ENCODE data around the gene CDH23. TPM values are rescaled to one million over a fixed set of nuclear protein-coding genes. Genes with fewer than 3 reads are reported as not detected.

CDH23 gene
- total RNA-seq, 1 donor from 2014 or later, result 10.3 TPM

DNA sequence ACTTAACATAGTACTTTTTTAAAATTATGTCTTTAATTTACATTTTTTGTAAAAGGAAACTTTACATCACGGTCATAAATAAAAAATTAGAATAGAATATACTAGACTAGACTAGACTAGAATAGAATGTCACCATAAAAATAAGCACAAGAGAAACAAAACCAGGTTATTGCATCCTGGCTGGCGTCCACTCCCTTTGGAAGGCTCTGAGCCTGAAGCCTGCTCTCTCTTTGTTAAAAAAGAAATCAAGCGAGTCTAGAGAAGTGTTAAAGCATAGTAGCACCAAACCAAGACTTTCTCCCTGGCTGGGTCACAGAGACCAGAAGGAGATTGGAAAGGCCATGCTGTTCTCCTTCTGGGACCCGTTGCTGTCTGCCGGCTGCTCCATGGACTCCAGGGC is 218.2 kb downstream of the CDH23 start:
- no peak for DNase-seq (ENCODE audit: extremely low spot score in 2 of 2)
- Histone ChIP-seq H3K4me3 (no peak overlapping the region), H3K27ac (peak overlapping the region; percentile 30), H3K36me3 (no peaks in the 10 kb centered on the region), H3K9me3 (no peaks in the 10 kb centered on the region), H3K4me1 (no peaks in the 10 kb centered on the region), H3K27me3 (no peaks in the 10 kb centered on the region)
- TF ChIP-seq POLR2A (IDR thresholded peaks at IDR 0.05) (no peak), POLR2AphosphoS5 (IDR thresholded peaks at IDR 0.05; ENCODE audit: insufficient read depth in 1 of 2, low read depth in 1 of 2) (no peak)
- TF ChIP-seq, protein P1, sequence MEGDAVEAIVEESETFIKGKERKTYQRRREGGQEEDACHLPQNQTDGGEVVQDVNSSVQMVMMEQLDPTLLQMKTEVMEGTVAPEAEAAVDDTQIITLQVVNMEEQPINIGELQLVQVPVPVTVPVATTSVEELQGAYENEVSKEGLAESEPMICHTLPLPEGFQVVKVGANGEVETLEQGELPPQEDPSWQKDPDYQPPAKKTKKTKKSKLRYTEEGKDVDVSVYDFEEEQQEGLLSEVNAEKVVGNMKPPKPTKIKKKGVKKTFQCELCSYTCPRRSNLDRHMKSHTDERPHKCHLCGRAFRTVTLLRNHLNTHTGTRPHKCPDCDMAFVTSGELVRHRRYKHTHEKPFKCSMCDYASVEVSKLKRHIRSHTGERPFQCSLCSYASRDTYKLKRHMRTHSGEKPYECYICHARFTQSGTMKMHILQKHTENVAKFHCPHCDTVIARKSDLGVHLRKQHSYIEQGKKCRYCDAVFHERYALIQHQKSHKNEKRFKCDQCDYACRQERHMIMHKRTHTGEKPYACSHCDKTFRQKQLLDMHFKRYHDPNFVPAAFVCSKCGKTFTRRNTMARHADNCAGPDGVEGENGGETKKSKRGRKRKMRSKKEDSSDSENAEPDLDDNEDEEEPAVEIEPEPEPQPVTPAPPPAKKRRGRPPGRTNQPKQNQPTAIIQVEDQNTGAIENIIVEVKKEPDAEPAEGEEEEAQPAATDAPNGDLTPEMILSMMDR (IDR thresholded peaks at IDR 0.05), result no peak
- intact Hi-C loops (cut with DNase I), result no loop called here

DNA sequence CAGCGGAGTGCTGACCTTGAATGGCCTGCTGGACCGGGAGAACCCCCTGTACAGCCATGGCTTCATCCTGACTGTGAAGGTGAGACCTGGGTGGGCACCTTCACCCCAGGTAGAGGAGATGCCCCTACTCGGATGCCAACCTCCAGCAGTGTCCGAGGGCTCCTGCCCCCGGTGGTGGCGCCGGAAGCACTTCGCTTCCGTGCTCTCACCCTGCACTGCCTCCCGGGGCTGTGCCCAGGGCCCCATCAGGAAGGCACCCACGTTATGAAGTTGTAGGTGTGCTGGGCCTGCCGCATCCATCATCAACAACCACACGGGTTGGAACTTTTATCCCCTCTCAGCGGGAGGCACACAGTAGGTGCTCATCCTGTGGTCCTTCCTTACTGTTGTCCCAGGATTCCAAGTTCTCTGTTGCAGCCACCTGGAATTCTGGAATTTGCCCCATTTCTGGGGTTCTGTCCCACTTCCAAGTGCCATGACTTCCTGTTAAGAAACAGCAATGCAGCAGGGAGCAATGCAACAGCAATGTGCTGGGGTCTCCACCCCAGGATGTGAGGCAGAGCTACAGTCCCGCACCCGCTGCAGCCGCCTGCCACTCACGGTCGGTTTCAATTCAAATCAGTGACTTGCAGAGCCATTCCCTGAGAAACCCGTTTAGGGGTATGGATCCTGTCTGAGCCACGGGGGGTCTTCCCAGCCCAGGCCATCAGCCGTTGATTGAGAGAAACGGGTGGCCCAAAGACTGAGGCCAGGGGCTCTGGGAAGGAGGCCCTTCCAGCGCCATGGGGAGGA is 219.0 kb downstream of the CDH23 start:
- no peaks in the 10 kb centered on the region for H3K27me3 ChIP-seq
- no peak overlapping the region for H3K27ac ChIP-seq
- no peak overlapping the region for H3K4me3 ChIP-seq
- H3K9me3 ChIP-seq, result no peaks in the 10 kb centered on the region
- intact Hi-C loops (cut with DNase I), result no loop called here
- no peak for DNase-seq (ENCODE audit: extremely low spot score in 2 of 2)
- no peak for TF ChIP-seq POLR2A (IDR thresholded peaks at IDR 0.05)
- TF ChIP-seq, protein P1 (IDR thresholded peaks at IDR 0.05), result no peak
- no peak for TF ChIP-seq POLR2AphosphoS5 (IDR thresholded peaks at IDR 0.05; ENCODE audit: insufficient read depth in 1 of 2, low read depth in 1 of 2)
- no peaks in the 10 kb centered on the region for H3K36me3 ChIP-seq
- peaks cover 4% of the 10 kb centered on the region for H3K4me1 ChIP-seq

DNA sequence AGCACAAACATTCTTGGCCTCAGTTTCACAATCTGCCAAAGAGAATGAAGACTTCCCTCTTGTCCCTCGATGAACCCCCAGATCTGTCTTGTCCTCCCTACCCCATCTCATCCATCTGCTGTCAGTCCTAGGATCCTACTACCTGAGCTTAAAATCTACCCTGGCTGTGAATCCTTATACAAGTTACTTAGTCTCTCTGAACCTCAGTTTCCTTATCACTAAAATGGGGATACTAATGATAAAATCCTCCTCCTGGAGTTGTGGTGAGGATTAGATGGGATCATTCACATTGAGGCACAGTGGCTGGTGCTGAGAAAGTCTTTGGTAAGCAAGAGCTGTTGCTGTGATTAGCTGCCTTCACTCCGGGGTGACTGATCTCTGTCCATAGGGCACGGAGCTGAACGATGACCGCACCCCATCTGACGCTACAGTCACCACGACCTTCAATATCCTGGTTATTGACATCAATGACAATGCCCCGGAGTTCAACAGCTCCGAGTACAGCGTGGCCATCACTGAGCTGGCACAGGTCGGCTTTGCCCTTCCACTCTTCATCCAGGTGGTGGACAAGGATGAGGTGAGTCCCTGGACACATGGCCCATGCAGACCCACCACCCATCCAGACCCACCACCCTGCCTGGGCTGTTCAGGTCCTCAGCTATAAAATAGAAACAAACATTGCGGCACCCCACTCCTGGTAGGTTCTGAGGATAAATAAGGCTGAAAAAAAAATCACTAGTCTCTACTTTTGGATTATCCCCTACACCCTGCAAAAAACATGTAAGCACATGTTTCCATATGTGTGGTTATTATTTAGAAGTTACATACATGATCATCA is 220.3 kb downstream of the CDH23 start:
- H3K27ac ChIP-seq, result no peak overlapping the region
- H3K9me3 ChIP-seq, result no peaks in the 10 kb centered on the region
- no peaks in the 10 kb centered on the region for H3K36me3 ChIP-seq
- H3K27me3 ChIP-seq, result no peaks in the 10 kb centered on the region
- no peak overlapping the region for H3K4me3 ChIP-seq
- H3K4me1 ChIP-seq, result peaks cover 16% of the 10 kb centered on the region
- intact Hi-C loops (cut with DNase I), result no loop called here
- DNase-seq (ENCODE audit: extremely low spot score in 2 of 2), result no peak
- TF ChIP-seq POLR2A (IDR thresholded peaks at IDR 0.05) (no peak), POLR2AphosphoS5 (IDR thresholded peaks at IDR 0.05; ENCODE audit: insufficient read depth in 1 of 2, low read depth in 1 of 2) (no peak)
- TF ChIP-seq, protein P1 (IDR thresholded peaks at IDR 0.05), result no peak

DNA sequence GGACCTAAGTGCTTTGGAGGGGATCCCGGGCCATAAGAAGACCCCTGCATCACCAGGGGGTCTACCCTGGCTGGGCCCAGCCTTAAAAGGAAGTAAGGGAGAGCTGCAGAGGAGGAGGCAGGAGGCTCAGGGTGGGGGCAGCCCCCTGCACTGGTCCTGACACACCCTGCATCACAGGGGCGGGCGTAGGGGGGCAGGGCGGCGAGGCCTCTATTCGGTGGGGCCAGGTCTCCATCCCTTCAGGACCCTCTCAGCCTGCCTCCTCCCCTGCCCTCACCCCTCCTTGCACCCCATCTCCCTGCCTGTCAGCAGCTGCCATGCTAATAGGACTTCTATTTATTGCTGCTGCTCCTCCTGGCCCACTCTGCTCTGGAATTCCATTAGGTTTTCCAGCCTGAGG is 221.5 kb downstream of the CDH23 start:
- Histone ChIP-seq H3K4me1 (peaks cover 28% of the 10 kb centered on the region), H3K9me3 (no peaks in the 10 kb centered on the region), H3K27me3 (no peaks in the 10 kb centered on the region), H3K4me3 (no peak overlapping the region), H3K27ac (no peak overlapping the region), H3K36me3 (no peaks in the 10 kb centered on the region)
- no peak for DNase-seq (ENCODE audit: extremely low spot score in 2 of 2)
- intact Hi-C loops (cut with DNase I), result no loop called here
- TF ChIP-seq POLR2AphosphoS5 (IDR thresholded peaks at IDR 0.05; ENCODE audit: insufficient read depth in 1 of 2, low read depth in 1 of 2) (no peak), POLR2A (IDR thresholded peaks at IDR 0.05) (no peak)
- TF ChIP-seq, protein P1 (IDR thresholded peaks at IDR 0.05), result no peak

All from vagina (tissue), 2 donors.